BJ (cell line): ENCODE measurements around the gene IL15RA. TPM values are rescaled to one million over a fixed set of nuclear protein-coding genes. Genes with fewer than 3 reads are reported as not detected.

Experiments used
- CTCF ChIA-PET: fragments of 350-600 bp; formaldehyde crosslinking; extraction: SDS; loops from one replicate; lab custom pipeline; 2021; ENCODE audit warnings: antibody characterized with exemption, inconsistent platforms; lab: Yijun Ruan, JAX
- POLR2A ChIA-PET: fragments of 300-600 bp; sonication (Branson Sonifier 250); formaldehyde crosslinking; extraction: SDS; loops from one replicate; lab custom pipeline; 2021; ENCODE audit warnings: antibody characterized with exemption; lab: Charles Lee
- DNase-seq: peaks from one replicate; pipeline ENCODE4 v3.0.0-alpha.2; 2011; ENCODE audit warnings: low read depth
- H3K27me3 ChIP-seq: 2 replicates; pipeline ENCODE4 v1.6.0; 2011; ENCODE audit warnings: low read length; ENCODE audit not compliant: control insufficient read depth, insufficient read depth
- H3K36me3 ChIP-seq: 2 replicates; pipeline ENCODE4 v1.5.1; 2011; ENCODE audit warnings: low read length; ENCODE audit not compliant: control insufficient read depth, insufficient read depth
- H3K4me3 ChIP-seq: 2 replicates; pipeline ENCODE4 v1.5.1; 2011; ENCODE audit warnings: low read depth, mild to moderate bottlenecking, control low read depth, low read length
- polyA plus RNA-seq: library from polyadenylated mRNA; depleted of rRNA; stranded (reverse); fragments of >200 nt; gene quantifications from 2 replicates; pipeline ENCODE4 v1.2.3, GENCODE V29; 2011
- TF ChIP-seq, protein P1 (sequence below): IDR thresholded peaks from 2 replicates; pipeline ENCODE4 v1.5.1; 2011; ENCODE audit warnings: low read depth, mild to moderate bottlenecking, control low read depth, inconsistent platforms, low read length, moderate library complexity; ENCODE audit not compliant: insufficient read depth

Gene IL15RA
- polyA plus RNA-seq, 1 experiment: 7.5 TPM

DNA sequence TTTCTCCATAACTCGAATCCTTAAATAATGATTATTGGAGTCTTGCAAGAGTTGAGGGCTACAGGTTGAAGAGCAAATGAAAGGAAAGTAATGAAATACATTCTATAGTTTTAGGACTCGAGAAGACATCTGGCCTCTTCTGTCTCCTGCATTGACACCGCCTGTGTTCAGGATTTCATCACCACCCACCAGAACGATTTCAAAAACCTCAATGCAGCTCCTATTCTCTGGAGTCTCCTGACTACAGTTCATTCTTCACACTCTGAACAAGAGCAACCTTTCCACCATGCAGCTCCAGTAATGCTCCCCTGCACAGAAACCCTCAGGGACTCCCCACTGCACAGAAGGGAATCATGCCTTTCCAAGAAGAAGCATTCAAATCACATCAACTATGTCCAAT is 5.5 kb downstream of the IL15RA start:
- Histone ChIP-seq H3K4me3 (no peak overlapping the region), H3K27me3 (no peaks in the 10 kb centered on the region), H3K36me3 (no peaks in the 10 kb centered on the region)
- ChIA-PET POLR2A (no interaction called here), CTCF (interaction anchor here (1.8 to 1.9 kb wide), 2 partner anchors 12 to 115 kb away, joined by 5 read pairs; no protein-coding TSS in a partner anchor)
- no peak for DNase-seq
- TF ChIP-seq, protein P1, sequence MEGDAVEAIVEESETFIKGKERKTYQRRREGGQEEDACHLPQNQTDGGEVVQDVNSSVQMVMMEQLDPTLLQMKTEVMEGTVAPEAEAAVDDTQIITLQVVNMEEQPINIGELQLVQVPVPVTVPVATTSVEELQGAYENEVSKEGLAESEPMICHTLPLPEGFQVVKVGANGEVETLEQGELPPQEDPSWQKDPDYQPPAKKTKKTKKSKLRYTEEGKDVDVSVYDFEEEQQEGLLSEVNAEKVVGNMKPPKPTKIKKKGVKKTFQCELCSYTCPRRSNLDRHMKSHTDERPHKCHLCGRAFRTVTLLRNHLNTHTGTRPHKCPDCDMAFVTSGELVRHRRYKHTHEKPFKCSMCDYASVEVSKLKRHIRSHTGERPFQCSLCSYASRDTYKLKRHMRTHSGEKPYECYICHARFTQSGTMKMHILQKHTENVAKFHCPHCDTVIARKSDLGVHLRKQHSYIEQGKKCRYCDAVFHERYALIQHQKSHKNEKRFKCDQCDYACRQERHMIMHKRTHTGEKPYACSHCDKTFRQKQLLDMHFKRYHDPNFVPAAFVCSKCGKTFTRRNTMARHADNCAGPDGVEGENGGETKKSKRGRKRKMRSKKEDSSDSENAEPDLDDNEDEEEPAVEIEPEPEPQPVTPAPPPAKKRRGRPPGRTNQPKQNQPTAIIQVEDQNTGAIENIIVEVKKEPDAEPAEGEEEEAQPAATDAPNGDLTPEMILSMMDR: no peak

DNA sequence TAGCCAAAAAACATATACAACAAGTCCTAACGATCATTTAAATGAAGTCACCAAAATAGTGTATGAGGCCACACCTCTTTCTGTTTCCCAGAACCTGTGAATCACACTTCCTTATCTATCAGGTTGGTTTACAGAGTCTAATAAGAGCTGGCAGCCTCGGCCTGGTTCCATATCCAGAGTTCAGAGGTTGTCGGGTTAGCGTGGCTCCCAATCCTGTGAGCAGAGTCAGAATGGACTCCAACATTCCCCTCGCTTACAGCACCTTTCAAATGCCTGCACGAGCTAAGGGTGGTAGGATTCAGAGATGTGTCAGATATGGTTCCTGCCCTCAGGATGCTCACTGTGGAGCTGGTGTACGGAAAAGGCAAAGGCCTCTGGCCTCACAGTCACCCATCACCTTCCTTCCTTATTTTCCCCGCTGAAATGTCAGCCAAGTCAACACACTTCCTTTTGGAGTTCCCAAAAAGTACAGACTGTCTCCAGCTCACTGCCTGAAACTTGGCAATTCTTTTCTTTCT is 6.0 kb downstream of the IL15RA start:
- ChIA-PET CTCF (interaction anchor here (1.8 to 1.9 kb wide), 2 partner anchors 11 to 115 kb away, joined by 5 read pairs; no protein-coding TSS in a partner anchor), POLR2A (no interaction called here)
- Histone ChIP-seq H3K36me3 (no peaks in the 10 kb centered on the region), H3K4me3 (no peak overlapping the region), H3K27me3 (no peaks in the 10 kb centered on the region)
- DNase-seq: no peak
- TF ChIP-seq, protein P1: no peak

DNA sequence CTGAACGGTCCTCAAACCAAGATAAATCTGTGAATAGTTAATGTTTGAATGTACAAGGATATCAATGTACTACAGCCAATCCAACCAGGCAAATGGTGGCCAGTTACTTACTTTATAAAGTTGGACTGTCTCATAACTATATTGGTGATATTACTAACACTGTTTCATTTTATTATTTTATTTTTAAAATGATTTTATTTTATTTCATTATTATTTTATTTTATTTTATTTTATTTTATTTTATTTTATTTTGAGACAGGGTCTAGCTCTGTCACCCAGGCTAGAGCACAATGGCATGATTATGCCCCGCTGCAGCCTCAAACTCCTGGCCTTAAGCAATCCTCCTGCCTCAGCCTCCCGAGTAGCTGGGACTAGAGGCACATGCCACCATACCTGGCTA is 6.8 kb downstream of the IL15RA start:
- CTCF ChIA-PET: interaction anchor here (1.9 kb wide), 1 partner anchor 116 kb away, joined by 5 read pairs; no protein-coding TSS in a partner anchor
- Histone ChIP-seq H3K4me3 (no peak overlapping the region), H3K36me3 (no peaks in the 10 kb centered on the region), H3K27me3 (no peaks in the 10 kb centered on the region)
- TF ChIP-seq, protein P1: no peak
- no peak for DNase-seq
- POLR2A ChIA-PET: no interaction called here

DNA sequence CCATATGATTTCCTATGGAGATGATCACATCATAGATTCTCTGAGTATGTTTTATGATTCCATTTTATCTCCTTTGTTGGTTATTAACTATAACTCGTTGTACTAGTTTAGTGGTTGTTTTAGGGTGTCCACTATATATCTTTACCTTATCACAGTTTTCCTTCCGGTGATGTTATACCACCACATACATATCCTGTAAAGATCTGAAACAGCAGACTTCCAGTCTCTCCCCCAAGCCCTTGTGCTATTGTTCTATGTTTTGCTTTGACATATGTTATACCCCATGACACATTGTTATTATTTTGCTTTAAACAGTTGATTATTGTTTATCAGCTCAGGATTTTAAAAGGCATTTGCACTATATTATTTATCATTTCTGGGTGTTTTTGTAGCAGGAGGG is 7.3 kb downstream of the IL15RA start:
- TF ChIP-seq, protein P1: no peak
- H3K4me3 ChIP-seq: no peak overlapping the region
- ChIA-PET POLR2A (no interaction called here), CTCF (no interaction called here)
- no peak for DNase-seq
- H3K36me3 ChIP-seq: no peaks in the 10 kb centered on the region
- H3K27me3 ChIP-seq: no peaks in the 10 kb centered on the region

DNA sequence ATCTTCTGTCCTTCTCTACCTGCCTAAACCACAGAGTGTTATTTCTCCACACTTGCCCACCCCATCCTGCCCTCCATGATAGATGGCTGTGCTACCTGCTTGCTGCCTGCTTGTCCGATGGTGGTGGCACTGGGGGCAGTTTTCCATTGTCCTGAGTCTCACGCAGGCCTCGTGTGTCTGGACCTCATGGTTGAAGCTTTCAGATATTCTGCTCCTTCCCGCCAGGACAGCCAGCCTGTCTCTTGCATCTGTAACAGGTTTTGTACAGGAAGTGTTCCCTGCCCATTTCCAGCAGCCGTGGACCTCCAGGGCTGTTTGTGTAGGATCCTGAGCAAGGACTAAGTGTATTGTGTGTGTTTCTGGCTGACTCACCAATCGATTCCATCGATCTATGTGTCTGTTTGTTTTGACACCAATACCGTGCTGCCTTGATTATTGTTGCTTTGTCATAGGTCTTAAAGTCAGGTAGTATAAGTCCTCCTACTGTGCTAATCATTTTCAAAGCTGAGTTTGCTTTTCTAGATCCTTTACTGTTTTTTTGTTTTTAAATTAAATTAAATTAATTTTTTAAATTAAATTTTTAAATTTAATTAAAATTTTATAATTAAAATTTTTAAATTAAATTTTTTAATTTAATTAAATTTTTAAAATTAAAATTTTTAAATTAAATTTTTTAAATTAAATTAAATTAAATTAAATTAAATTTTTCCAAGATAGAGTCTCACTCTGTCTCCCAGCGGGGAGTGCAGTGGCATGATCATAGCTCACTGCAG is 8.5 kb downstream of the IL15RA start:
- no peak for DNase-seq
- Histone ChIP-seq H3K4me3 (no peak overlapping the region), H3K36me3 (no peaks in the 10 kb centered on the region), H3K27me3 (no peaks in the 10 kb centered on the region)
- TF ChIP-seq, protein P1: no peak
- ChIA-PET POLR2A (interaction anchor here (0.5 kb wide), 1 partner anchor 29 kb away, joined by 3 read pairs; no protein-coding TSS in a partner anchor), CTCF (interaction anchor here (0.6 kb wide), 1 partner anchor 339 kb away, joined by 4 read pairs; no protein-coding TSS in a partner anchor)
